K562 (cell line): ENCODE measurements around the gene GRB2. TPM values are rescaled to one million over a fixed set of nuclear protein-coding genes. Genes with fewer than 3 reads are reported as not detected.

Experiments
- ATAC-seq: fragments of 200-7000 bp; cut with Tn5 transposase; 3 replicates; pipeline ENCODE4 v1.9.1; 2020; ENCODE audit warnings: moderate library complexity
- BruUV-seq: library from RNA; stranded (reverse); fragments of 400-500 nt; replicated peaks from 2 replicates; lab custom pipeline; 2021; lab: Mats Ljungman, UMichigan
- CTCF ChIA-PET: fragments of 300-600 bp; formaldehyde crosslinking; extraction: SDS; loops from one replicate; lab custom pipeline; 2021; ENCODE audit warnings: low intra/inter-chr PET ratio; lab: Yijun Ruan, JAX
- POLR2A ChIA-PET: fragments of 300-600, 350-650 bp; sonication (Branson Sonifier 250); formaldehyde crosslinking; extraction: SDS; loops from one replicate; lab custom pipeline; 2021; ENCODE audit warnings: antibody characterized with exemption, inconsistent platforms; lab: Yijun Ruan, JAX
- DNase-seq, 4 experiments: peaks; one replicate each; pipeline versions ENCODE4 v3.0.0 to v3.0.0-alpha.2; 2011 to 2018; ENCODE audit warnings: low spot score in 3 of 4, mixed read lengths in 3 of 4; ENCODE audit errors: extremely low read depth in 1 of 4
- FAIRE-seq: peaks from 2 replicates; lab custom pipeline; 2011; peaks lifted over from hg19 to GRCh38; lab: Jason Lieb, UNC
- H2AFZ ChIP-seq: 2 replicates; pipeline ENCODE4 v1.6.0; 2011; ENCODE audit warnings: low read depth, low read length, control low read depth, inconsistent platforms
- H3K27ac ChIP-seq: fragments of 200-600 bp; 3 replicates; pipeline ENCODE4 v1.8.0; 2011; ENCODE audit warnings: low read depth, mild to moderate bottlenecking, control low read depth, inconsistent platforms, low read length, moderate library complexity, mixed read lengths; ENCODE audit errors: extremely low read depth
- H3K27me3 ChIP-seq, 2 experiments: fragments of 300-600 bp in 1 of 2; 2 replicates in 1 of 2; 3 replicates in 1 of 2; pipeline versions ENCODE4 v1.6.0 to v1.8.0; 2011; ENCODE audit warnings: inconsistent platforms in 2 of 2, low read length in 2 of 2, mild to moderate bottlenecking in 1 of 2, mixed read lengths in 1 of 2, moderate library complexity in 1 of 2; ENCODE audit not compliant: control insufficient read depth in 2 of 2, insufficient read depth in 2 of 2
- H3K36me3 ChIP-seq: fragments of 300-600 bp; 3 replicates; pipeline ENCODE4 v1.8.0; 2011; ENCODE audit warnings: mild to moderate bottlenecking, low read length, inconsistent platforms; ENCODE audit not compliant: control insufficient read depth, insufficient read depth
- H3K4me1 ChIP-seq, 2 experiments: fragments of 200-600 bp in 1 of 2; replicated peaks in 1 of 2; 2 replicates in 1 of 2; 3 replicates in 1 of 2; pipeline versions ENCODE4 v1.5.1 to v1.8.0; 2011; ENCODE audit warnings: inconsistent platforms in 2 of 2, low read length in 2 of 2, mild to moderate bottlenecking in 1 of 2, mixed read lengths in 1 of 2, moderate library complexity in 1 of 2; ENCODE audit not compliant: control insufficient read depth in 2 of 2, insufficient read depth in 2 of 2
- H3K4me2 ChIP-seq: 2 replicates; pipeline ENCODE4 v1.6.1; 2011; ENCODE audit warnings: low read length, control low read depth, inconsistent platforms, mixed read lengths; ENCODE audit not compliant: insufficient read depth
- H3K4me3 ChIP-seq: fragments of 200-600 bp; sonication (generic), shearing (Covaris generic); 2 replicates; pipeline ENCODE4 v1.5.1; 2016; ENCODE audit warnings: control low read depth, inconsistent platforms
- H3K79me2 ChIP-seq: fragments of 200-600 bp; 3 replicates; pipeline ENCODE4 v1.8.0; 2011; ENCODE audit warnings: low read length, inconsistent platforms; ENCODE audit not compliant: control insufficient read depth, insufficient read depth
- H3K9ac ChIP-seq, 2 experiments: 2 replicates each; pipeline versions ENCODE4 v1.6.0 to v1.6.1; 2011; ENCODE audit warnings: low read depth in 2 of 2, low read length in 2 of 2, control low read depth in 1 of 2, inconsistent platforms in 1 of 2, mild to moderate bottlenecking in 1 of 2, mixed read lengths in 1 of 2; ENCODE audit not compliant: insufficient read depth in 1 of 2
- H3K9me1 ChIP-seq: one replicate; pipeline ENCODE4 v1.6.0; 2011; ENCODE audit warnings: inconsistent platforms, mild to moderate bottlenecking, low read length, moderate library complexity; ENCODE audit not compliant: control insufficient read depth, insufficient read depth
- H3K9me3 ChIP-seq: replicated peaks from 2 replicates; pipeline ENCODE4 v1.5.1; 2011; ENCODE audit warnings: low read depth, low read length, inconsistent platforms; ENCODE audit not compliant: control insufficient read depth, insufficient read depth
- H4K20me1 ChIP-seq: replicated peaks from 2 replicates; pipeline ENCODE4 v1.6.1; 2011; ENCODE audit warnings: low read length, inconsistent platforms, mixed read lengths; ENCODE audit not compliant: control insufficient read depth, insufficient read depth
- ARID4B ChIP-seq: sonication (generic); formaldehyde crosslinking; IDR thresholded peaks from 2 replicates; pipeline ENCODE4 v1.8.0; 2022; ENCODE audit warnings: mild to moderate bottlenecking, missing genetic modification reagents
- ETS1 ChIP-seq: conservative IDR thresholded peaks from 2 replicates; pipeline ENCODE4 v1.6.1; 2011; ENCODE audit warnings: low read depth, mild to moderate bottlenecking, low read length; ENCODE audit not compliant: control insufficient read depth
- FOXA3 ChIP-seq, 2 experiments: fragments of 450-650 bp in 1 of 2; sonication (generic) in 1 of 2; formaldehyde crosslinking; IDR thresholded peaks in 1 of 2; conservative IDR thresholded peaks in 1 of 2; 2 replicates each; pipeline versions ENCODE4 v1.4.0 to v1.8.0; 2020 to 2022; ENCODE audit warnings: mild to moderate bottlenecking in 2 of 2, missing genetic modification reagents in 1 of 2
- KLF16 ChIP-seq: IDR thresholded peaks from 2 replicates; pipeline ENCODE4 v1.6.1; 2016; ENCODE audit warnings: antibody characterized with exemption
- LARP7 ChIP-seq: fragments of 450-650 bp; IDR thresholded peaks from 2 replicates; pipeline ENCODE4 v1.6.1; 2016
- PCBP1 ChIP-seq: fragments of 200-400 bp; formaldehyde crosslinking; IDR thresholded peaks from 2 replicates; pipeline ENCODE4 v1.6.1; 2018; ENCODE audit warnings: mild to moderate bottlenecking, low read depth, low read length; ENCODE audit not compliant: poor library complexity, severe bottlenecking
- ZBED1 ChIP-seq: IDR thresholded peaks from 2 replicates; pipeline ENCODE4 v1.6.1; 2014
- ZNF253 ChIP-seq: fragments of 250-450 bp; sonication (Bioruptor Pico); conservative IDR thresholded peaks from 2 replicates; pipeline ENCODE4 v1.6.1; 2021; ENCODE audit warnings: mild to moderate bottlenecking
- ZNF384 ChIP-seq: IDR thresholded peaks from 2 replicates; pipeline ENCODE4 v1.6.1; 2012; ENCODE audit warnings: low read depth, low read length, improper control_type of control experiment
- ZNF511 ChIP-seq: sonication (generic); formaldehyde crosslinking; IDR thresholded peaks from 2 replicates; pipeline ENCODE4 v1.8.0; 2022; ENCODE audit warnings: mild to moderate bottlenecking, missing genetic modification reagents
- ZNF589 ChIP-seq: fragments of 200-800 bp; sonication (Bioruptor generic); IDR thresholded peaks from 2 replicates; pipeline ENCODE4 v1.6.1; 2016; ENCODE audit warnings: low read depth, missing genetic modification characterization, missing compliant biosample characterization
- ZNF75A ChIP-seq: fragments of 450-650 bp; formaldehyde crosslinking; IDR thresholded peaks from 2 replicates; pipeline ENCODE4 v1.4.0; 2020; ENCODE audit warnings: mild to moderate bottlenecking
- in situ Hi-C: fragments of 300-500 bp; cut with MboI; formaldehyde crosslinking; loops from 4 replicates; pipeline ENCODE4 v1.15.0; 2018; ENCODE audit warnings: inconsistent platforms, mixed read lengths
- intact Hi-C: fragments of 100-400 bp; cut with micrococcal nuclease; formaldehyde crosslinking; loops from 2 replicates; pipeline ENCODE4 v1.14.2; 2022
- polyA plus RNA-seq, 8 experiments: library from polyadenylated mRNA; depleted of rRNA in 4 of 8; stranded (reverse) in 5 of 8; unstranded in 3 of 8; fragments of >200 nt; fragmentation: Nextera tagmentation in 2 of 8; fragmentation: Illumina TruSeq in 1 of 8; extraction: Ambion mirVana in 2 of 8; extraction: Trizol in 1 of 8; gene quantifications; 2 replicates each; pipeline versions ENCODE4 v1.2.1 to v1.2.3, GENCODE V29; 2011 to 2014; ENCODE audit warnings: inconsistent platforms in 1 of 8, missing spikeins in 1 of 8
- total RNA-seq, 7 experiments: library from RNA; depleted of rRNA in 6 of 7; stranded (reverse); fragments of >200 nt in 6 of 7; fragmentation: Illumina TruSeq in 2 of 7; extraction: Trizol in 2 of 7; gene quantifications; 2 replicates each; pipeline versions ENCODE4 v1.2.1 to v1.2.3, GENCODE V29; 2011 to 2021; ENCODE audit warnings: low replicate concordance in 1 of 7

Gene GRB2
- total and polyA plus RNA-seq, 9 of the 15 experiments (the other 6 are each of a cell fraction or from before 2014, with no cell fraction given): 57.2 to 136 (median 84.8) TPM

- H3K9me3 ChIP-seq: no peaks in the 10 kb centered on the region
- H2AFZ ChIP-seq: no peak overlapping the region
- no peaks in the 10 kb centered on the region; the same call in 2 of the 3 replicates for H3K36me3 ChIP-seq
- ChIA-PET POLR2A (interaction anchor here (0.6 to 3.3 kb wide), 8 partner anchors 8 to 494 kb away, joined by 3 to 15 read pairs (median 4); no protein-coding TSS in a partner anchor), CTCF (no interaction called here)
- no peak overlapping the region for H3K4me3 ChIP-seq
- in situ Hi-C loops: no loop called here
- H3K4me1 ChIP-seq: peaks cover 46 to 63% of the 10 kb centered on the region in 2 experiments
- ATAC-seq (no peak), FAIRE-seq (no peak), DNase-seq (no peak)
- peaks cover 78% of the 10 kb centered on the region for H3K79me2 ChIP-seq
- H3K9ac ChIP-seq: no peak overlapping the region
- no TSS peak for BruUV-seq
- H3K4me2 ChIP-seq: no peak overlapping the region
- no peak overlapping the region for H3K27ac ChIP-seq
- peaks cover 18% of the 10 kb centered on the region for H4K20me1 ChIP-seq
- TF ChIP-seq ZBED1 (no peak), ZNF75A (CRISPR knock-in tag) (no peak), ETS1 (no peak), KLF16 (no peak), ZNF384 (peak; percentile 86), PCBP1 (no peak), ZNF589 (CRISPR knock-in tag) (no peak), LARP7 (no peak), FOXA3 (CRISPR knock-in tag; conservative IDR thresholded peaks at IDR 0.05 in 1 of 2, IDR thresholded peaks at IDR 0.05 in 1 of 2) (peak; percentile 72 to 74; a peak in 3 of 4 replicates), ZNF253 (no peak), ARID4B (CRISPR knock-in tag) (no peak), ZNF511 (no peak)
- TF ChIP-seq, all 486 proteins: peak for 2
- H3K27me3 ChIP-seq: no peaks in the 10 kb centered on the region
- intact Hi-C loops: no loop called here
- no peaks in the 10 kb centered on the region for H3K9me1 ChIP-seq
Measured at GRCh38 chr17:75350029-75350428, 55.4 kb downstream of the GRB2 start.
